Cardiac fibroblast (primary cell): ENCODE results near the gene ZFP36L2.
A peak's percentile ranks its signal among the peaks of the same experiment; 100 is the strongest.

Source experiments
- DNase-seq, 2 donors: peaks; one replicate each; pipeline versions ENCODE4 v3.0.0 to v3.0.0-alpha.2; 2010; ENCODE audit warnings: low read depth in 2 of 2
- H3K4me3 ChIP-seq, 2 donors: replicated peaks in 1 of 2; 1 replicate in 1 of 2; 2 replicates in 1 of 2; pipeline ENCODE4 v1.5.1; 2011; ENCODE audit warnings: low read depth in 2 of 2, low read length in 2 of 2, mild to moderate bottlenecking in 2 of 2, moderate library complexity in 1 of 2
- CTCF ChIP-seq: IDR thresholded peaks from one replicate; pipeline ENCODE4 v1.5.1; 2011; ENCODE audit warnings: low read depth, mild to moderate bottlenecking, low read length, inconsistent platforms

The ZFP36L2 gene

GRCh38 chr2:43221124-43221762 is 5.2 kb downstream of the ZFP36L2 start:
- H3K4me3 ChIP-seq = peak overlapping the region; percentile 84 to 87
- peak; percentile 84 to 96 for DNase-seq
- TF ChIP-seq CTCF = no peak

- no peak for TF ChIP-seq CTCF
- H3K4me3 ChIP-seq = peak overlapping the region; percentile 84 to 87
These were observed 5.7 kb downstream of the ZFP36L2 start for GRCh38 chr2:43220760-43221123.

GRCh38 chr2:43220229-43220751 is 6.1 kb downstream of the ZFP36L2 start:
- peak in 1 of 2 donors; percentile 65 for DNase-seq
- no peak for TF ChIP-seq CTCF
- H3K4me3 ChIP-seq = peak overlapping the region; percentile 35 to 84

More at GRCh38 chr2:43220760-43221123, 5.7 kb downstream of the ZFP36L2 start:
- no peak for DNase-seq

GRCh38 chr2:43219383-43220228 is 6.8 kb downstream of the ZFP36L2 start:
- DNase-seq = peak; percentile 88
- no peak for TF ChIP-seq CTCF
- peak overlapping the region; percentile 35 to 84 for H3K4me3 ChIP-seq

- DNase-seq = peak; percentile 29 to 39
- H3K4me3 ChIP-seq = peak overlapping the region in 1 of 2 donors; percentile 84
- no peak for TF ChIP-seq CTCF
These were observed 7.6 kb downstream of the ZFP36L2 start for GRCh38 chr2:43218702-43219382.

GRCh38 chr2:43218155-43218701 is 8.2 kb downstream of the ZFP36L2 start:
- DNase-seq = peak; percentile 30 to 44
- H3K4me3 ChIP-seq = no peak overlapping the region
- no peak for TF ChIP-seq CTCF
